Gastrocnemius medialis (tissue), 4 donors: ENCODE measurements around the gene PRKCE. TPM values are rescaled to one million over a fixed set of nuclear protein-coding genes. Genes with fewer than 3 reads are reported as not detected.

Experiments used
- ATAC-seq, 2 donors: fragments of 150-250 bp; one replicate each; pipeline ENCODE4 v1.9.1; 2016
- DNase-seq, 2 donors: peaks; one replicate each; pipeline ENCODE4 v3.0.0-alpha.2; 2019
- H3K27ac ChIP-seq, 4 donors: fragments of 200-600 bp; sonication (generic); 1 replicate in 1 of 4; 2 replicates in 3 of 4; pipeline ENCODE4 v1.5.1; 2016 to 2018; ENCODE audit warnings: mild to moderate bottlenecking in 2 of 4, moderate library complexity in 1 of 4
- H3K27me3 ChIP-seq, 3 donors: fragments of 200-600 bp; sonication (generic) in 2 of 3; 1 replicate in 1 of 3; 2 replicates in 2 of 3; pipeline versions ENCODE4 v1.5.1 to v1.6.0; 2016 to 2019; ENCODE audit warnings: mild to moderate bottlenecking in 1 of 3, moderate library complexity in 1 of 3
- H3K36me3 ChIP-seq, 2 donors: fragments of 200-600 bp; sonication (generic) in 1 of 2; one replicate each; pipeline ENCODE4 v1.5.1; 2017 to 2018
- H3K4me1 ChIP-seq, 2 donors: fragments of 200-600 bp; sonication (generic) in 1 of 2; one replicate each; pipeline ENCODE4 v1.5.1; 2016 to 2017; ENCODE audit warnings: mild to moderate bottlenecking in 2 of 2
- H3K4me3 ChIP-seq, 4 donors: fragments of 200-600 bp; sonication (generic) in 3 of 4; 1 replicate in 1 of 4; 2 replicates in 3 of 4; pipeline ENCODE4 v1.5.1; 2016 to 2019; ENCODE audit warnings: mild to moderate bottlenecking in 2 of 4
- H3K9me3 ChIP-seq, 3 donors: fragments of 200-600 bp; sonication (generic) in 2 of 3; 1 replicate in 1 of 3; 2 replicates in 2 of 3; pipeline ENCODE4 v1.5.1; 2016 to 2019
- CTCF ChIP-seq, 5 experiments: fragments of 450-650 bp in 3 of 5; fragments of 200-600 bp in 2 of 5; sonication (generic) in 2 of 5; IDR thresholded peaks in 4 of 5; conservative IDR thresholded peaks in 1 of 5; 1 replicate in 4 of 5; 2 replicates in 1 of 5; pipeline ENCODE4 v1.5.1; 2016 to 2019; ENCODE audit warnings: antibody characterized with exemption in 5 of 5, mild to moderate bottlenecking in 3 of 5, moderate library complexity in 3 of 5
- POLR2A ChIP-seq, 2 donors: fragments of 450-650 bp; IDR thresholded peaks; one replicate each; pipeline ENCODE4 v1.6.1; 2017; ENCODE audit warnings: antibody characterized with exemption in 2 of 2, mild to moderate bottlenecking in 2 of 2, moderate library complexity in 2 of 2
- in situ Hi-C, 4 donors: fragments of 200-750 bp; cut with MboI; loops; one replicate each; pipeline versions ENCODE4 v1.15.0 to v1.8.0; 2017; ENCODE audit warnings: low sequenced_read_pairs in 4 of 4
- intact Hi-C: fragments of 100-400 bp; cut with DNase I; formaldehyde crosslinking; loops from one replicate; pipeline ENCODE4 v1.15.1; 2023; ENCODE audit warnings: low total_unique reads
- total RNA-seq, 4 donors: library from RNA; depleted of rRNA; stranded (reverse); fragments of >200 nt; gene quantifications; one replicate each; pipeline versions ENCODE4 v1.1.0 to v1.2.3, GENCODE V29; 2016

PRKCE gene
- total RNA-seq, 4 donors from 2014 or later = 5.8 to 28.9 (median 11.8) TPM

GRCh38 chr2:45631955-45632354, 19.5 kb upstream of the PRKCE start:
- Histone ChIP-seq H3K36me3 (no peaks in the 10 kb centered on the region), H3K9me3 (no peaks in the 10 kb centered on the region), H3K4me1 (no peaks in the 10 kb centered on the region), H3K27ac (no peak overlapping the region), H3K27me3 (no peaks in the 10 kb centered on the region), H3K4me3 (no peak overlapping the region)
- in situ Hi-C loops = no loop called here
- intact Hi-C loops = no loop called here
- no peak for DNase-seq
- TF ChIP-seq POLR2A (IDR thresholded peaks at IDR 0.05) (no peak), CTCF (IDR thresholded peaks at IDR 0.05 in 4 of 5, conservative IDR thresholded peaks at IDR 0.05 in 1 of 5) (no peak)
- ATAC-seq = no peak

DNA sequence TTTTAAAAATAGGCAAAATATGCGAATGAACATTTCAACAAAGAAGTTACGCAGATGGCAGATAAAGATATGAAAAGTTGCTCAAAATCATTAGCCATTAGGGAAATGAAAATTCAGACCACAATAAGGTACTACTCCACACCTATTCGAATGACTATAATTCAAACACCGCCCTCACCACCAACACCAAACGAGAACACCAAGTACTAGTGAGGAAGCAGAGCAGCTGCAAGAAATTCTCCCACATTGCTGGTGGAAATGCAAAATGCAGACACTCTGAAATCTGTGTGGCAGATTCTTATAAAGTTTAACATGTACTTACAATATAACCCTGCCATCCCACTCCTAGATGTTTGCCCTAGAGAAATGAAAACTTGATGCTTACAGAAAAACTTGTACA, 17.3 kb upstream of the PRKCE start:
- in situ Hi-C loops (no loop called here), intact Hi-C loops (no loop called here)
- DNase-seq = no peak
- H3K27me3 ChIP-seq = no peaks in the 10 kb centered on the region
- no peaks in the 10 kb centered on the region for H3K9me3 ChIP-seq
- H3K4me3 ChIP-seq = no peak overlapping the region
- TF ChIP-seq CTCF (IDR thresholded peaks at IDR 0.05 in 4 of 5, conservative IDR thresholded peaks at IDR 0.05 in 1 of 5) = no peak
- TF ChIP-seq POLR2A (IDR thresholded peaks at IDR 0.05) = no peak
- no peaks in the 10 kb centered on the region for H3K36me3 ChIP-seq
- no peak overlapping the region for H3K27ac ChIP-seq
- no peak for ATAC-seq
- no peaks in the 10 kb centered on the region for H3K4me1 ChIP-seq

DNA sequence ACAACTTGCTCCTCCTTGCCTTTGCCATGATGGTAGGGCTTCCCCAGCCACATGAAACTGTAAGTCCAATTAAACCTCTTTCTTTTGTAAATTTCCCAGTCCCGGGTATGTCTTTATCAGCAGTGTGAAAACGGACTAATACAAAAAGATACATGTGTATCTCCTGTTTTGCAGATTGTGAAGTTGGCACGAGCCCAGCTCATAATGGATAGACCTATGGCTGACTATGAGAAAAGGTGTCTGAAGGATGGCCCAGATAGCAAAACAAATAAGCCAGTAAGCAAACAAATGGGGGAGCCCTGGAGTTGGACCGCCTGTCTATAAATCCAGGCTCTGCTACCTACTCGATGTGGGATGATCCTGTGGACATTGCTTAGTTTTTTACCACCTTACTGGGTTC, 15.5 kb upstream of the PRKCE start:
- in situ Hi-C loops (no loop called here), intact Hi-C loops (no loop called here)
- Histone ChIP-seq H3K27ac (no peak overlapping the region), H3K9me3 (no peaks in the 10 kb centered on the region), H3K4me1 (no peaks in the 10 kb centered on the region), H3K4me3 (no peak overlapping the region), H3K27me3 (no peaks in the 10 kb centered on the region), H3K36me3 (no peaks in the 10 kb centered on the region)
- no peak for ATAC-seq
- no peak for DNase-seq
- TF ChIP-seq POLR2A (IDR thresholded peaks at IDR 0.05) (no peak), CTCF (IDR thresholded peaks at IDR 0.05 in 4 of 5, conservative IDR thresholded peaks at IDR 0.05 in 1 of 5) (no peak)

- H3K4me1 ChIP-seq = no peaks in the 10 kb centered on the region
- intact Hi-C loops (no loop called here), in situ Hi-C loops (no loop called here)
- H3K27ac ChIP-seq = no peak overlapping the region
- ATAC-seq = no peak
- no peak for DNase-seq
- no peaks in the 10 kb centered on the region for H3K36me3 ChIP-seq
- H3K4me3 ChIP-seq = no peak overlapping the region
- H3K9me3 ChIP-seq = no peaks in the 10 kb centered on the region
- TF ChIP-seq CTCF (IDR thresholded peaks at IDR 0.05 in 4 of 5, conservative IDR thresholded peaks at IDR 0.05 in 1 of 5) = no peak
- no peak for TF ChIP-seq POLR2A (IDR thresholded peaks at IDR 0.05)
- H3K27me3 ChIP-seq = no peaks in the 10 kb centered on the region
Observed at GRCh38 chr2:45637440-45637839, 14.0 kb upstream of the PRKCE start.

GRCh38 chr2:45640576-45640975, 10.9 kb upstream of the PRKCE start:
- intact Hi-C loops (no loop called here), in situ Hi-C loops (loop anchor here in 1 of 4 donors (5.0 kb wide), 1 partner anchor 297 kb away; no protein-coding TSS in a partner anchor)
- no peak for TF ChIP-seq POLR2A (IDR thresholded peaks at IDR 0.05)
- no peak for TF ChIP-seq CTCF (IDR thresholded peaks at IDR 0.05 in 4 of 5, conservative IDR thresholded peaks at IDR 0.05 in 1 of 5)

More at GRCh38 chr2:45640576-45640975, 10.9 kb upstream of the PRKCE start:
- DNase-seq (no peak), ATAC-seq (no peak)
- Histone ChIP-seq H3K27me3 (peaks cover 0 to 7% (median 0%) of the 10 kb centered on the region in 3 donors), H3K36me3 (no peaks in the 10 kb centered on the region), H3K27ac (no peak overlapping the region), H3K9me3 (no peaks in the 10 kb centered on the region), H3K4me3 (no peak overlapping the region), H3K4me1 (peaks cover 0 to 5% of the 10 kb centered on the region in 2 donors)
